ENCODE data around the gene DDX49. TPM values are rescaled to one million over a fixed set of nuclear protein-coding genes. Genes with fewer than 3 reads are reported as not detected.
"Not testable (repeated sequence)": the region's sequence is repeated elsewhere in the genome, so short reads cannot be mapped to it uniquely, and the experiment has no call there.

Gene DDX49
- total RNA-seq, 2 donors from 2014 or later, result 31.1 to 57.8 TPM

DNA sequence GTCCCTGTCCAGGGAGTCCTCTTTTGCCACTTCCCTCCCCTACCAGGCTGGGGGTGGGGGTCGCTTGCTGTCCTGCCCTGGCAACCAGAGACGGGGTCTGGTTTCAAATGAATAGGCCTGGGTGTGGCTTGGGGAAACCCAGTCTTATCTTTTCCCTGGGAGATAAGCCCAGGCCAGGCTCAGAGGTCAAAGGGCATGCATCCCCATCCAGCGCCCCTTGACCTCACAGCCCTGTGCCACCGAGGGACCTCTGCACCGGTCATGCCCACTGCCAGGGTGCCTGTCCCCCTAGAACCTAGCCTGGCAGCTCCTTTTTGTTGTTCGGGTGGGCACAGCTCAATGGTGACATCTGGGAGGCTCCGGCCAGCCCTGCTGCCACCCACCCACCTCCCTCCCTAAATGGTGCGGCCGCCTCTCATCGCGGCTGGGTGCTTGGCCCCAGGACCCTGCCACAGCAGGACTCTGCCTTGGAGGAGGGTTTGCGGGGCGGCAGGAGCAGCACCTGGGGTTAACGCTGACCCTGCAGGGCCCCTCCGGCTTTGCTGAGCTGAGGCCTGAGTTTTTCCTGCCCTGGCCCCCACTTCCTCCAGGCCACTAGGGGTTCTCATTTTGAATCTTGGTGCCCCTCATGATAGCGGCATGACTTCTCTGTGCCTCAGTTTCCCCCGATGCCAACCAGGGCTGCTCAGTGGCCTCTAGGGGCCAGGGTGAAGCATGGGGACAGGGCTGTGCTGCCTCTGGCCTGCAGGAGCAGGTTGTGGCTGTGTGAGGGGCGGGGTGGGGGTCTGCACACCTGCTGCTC lies 20.7 kb upstream of the DDX49 start:
- Histone ChIP-seq H3K27ac (no peak overlapping the region), H3K4me3 (no peak overlapping the region), H3K27me3 (peaks cover 27% of the 10 kb centered on the region), H3K9me3 (no peaks in the 10 kb centered on the region), H3K4me1 (peaks cover 5% of the 10 kb centered on the region), H3K36me3 (no peaks in the 10 kb centered on the region), H3K9ac (ENCODE audit: low read depth in 2 of 2, low read length in 2 of 2) (no peak overlapping the region)
- intact Hi-C loops (cut with DNase I), result no loop called here
- TF ChIP-seq, protein P1, sequence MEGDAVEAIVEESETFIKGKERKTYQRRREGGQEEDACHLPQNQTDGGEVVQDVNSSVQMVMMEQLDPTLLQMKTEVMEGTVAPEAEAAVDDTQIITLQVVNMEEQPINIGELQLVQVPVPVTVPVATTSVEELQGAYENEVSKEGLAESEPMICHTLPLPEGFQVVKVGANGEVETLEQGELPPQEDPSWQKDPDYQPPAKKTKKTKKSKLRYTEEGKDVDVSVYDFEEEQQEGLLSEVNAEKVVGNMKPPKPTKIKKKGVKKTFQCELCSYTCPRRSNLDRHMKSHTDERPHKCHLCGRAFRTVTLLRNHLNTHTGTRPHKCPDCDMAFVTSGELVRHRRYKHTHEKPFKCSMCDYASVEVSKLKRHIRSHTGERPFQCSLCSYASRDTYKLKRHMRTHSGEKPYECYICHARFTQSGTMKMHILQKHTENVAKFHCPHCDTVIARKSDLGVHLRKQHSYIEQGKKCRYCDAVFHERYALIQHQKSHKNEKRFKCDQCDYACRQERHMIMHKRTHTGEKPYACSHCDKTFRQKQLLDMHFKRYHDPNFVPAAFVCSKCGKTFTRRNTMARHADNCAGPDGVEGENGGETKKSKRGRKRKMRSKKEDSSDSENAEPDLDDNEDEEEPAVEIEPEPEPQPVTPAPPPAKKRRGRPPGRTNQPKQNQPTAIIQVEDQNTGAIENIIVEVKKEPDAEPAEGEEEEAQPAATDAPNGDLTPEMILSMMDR (IDR thresholded peaks at IDR 0.05), result no peak
- DNase-seq, result no peak

DNA sequence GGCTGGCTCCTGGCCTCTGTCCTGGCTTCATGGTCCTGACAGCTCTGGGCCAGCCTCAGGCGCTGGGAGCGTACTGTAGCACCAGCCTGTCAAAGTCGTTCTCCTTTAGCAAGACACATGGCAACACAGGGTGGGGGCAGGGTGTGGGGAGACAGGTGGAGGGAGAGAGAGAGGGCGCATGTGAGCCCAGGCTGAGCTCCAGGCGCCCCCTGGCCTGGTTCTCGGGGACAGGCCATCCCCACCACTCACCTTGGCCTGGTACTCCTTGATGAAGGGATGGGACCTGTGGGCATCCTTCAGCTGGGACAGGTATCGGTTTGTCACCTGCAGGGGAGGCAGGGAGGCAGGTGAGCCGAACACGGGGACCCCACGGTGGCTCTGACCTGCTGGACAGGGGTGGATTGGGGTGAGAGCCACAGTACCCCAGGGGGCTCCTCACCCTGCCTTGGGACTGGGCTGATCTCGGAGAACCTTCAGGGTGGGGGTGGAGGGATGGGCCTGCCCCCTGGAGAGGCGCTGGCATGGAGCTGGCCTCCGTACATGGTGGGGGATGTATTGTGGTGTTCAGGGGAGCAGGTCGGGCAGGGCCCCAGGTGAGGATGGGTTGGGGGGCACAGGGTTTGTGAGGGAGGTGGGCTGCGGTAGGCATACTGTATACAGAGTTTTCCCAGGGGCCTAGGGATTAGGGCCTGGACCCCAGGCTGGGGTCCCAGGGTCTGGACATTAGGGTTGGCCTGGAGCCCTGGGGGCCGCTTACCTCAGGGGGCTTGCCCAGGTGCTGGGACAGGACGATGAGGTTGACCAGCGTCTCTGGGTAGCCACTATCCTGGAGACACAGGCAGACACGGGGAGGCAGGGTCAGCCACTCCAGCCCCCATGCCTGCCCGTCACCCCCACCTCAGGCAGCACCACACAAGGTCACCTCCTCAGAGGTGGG lies 19.6 kb upstream of the DDX49 start:
- H3K9me3 ChIP-seq, result no peaks in the 10 kb centered on the region
- DNase-seq, result no peak
- H3K9ac ChIP-seq (ENCODE audit: low read depth in 2 of 2, low read length in 2 of 2), result no peak overlapping the region
- peaks cover 5% of the 10 kb centered on the region for H3K4me1 ChIP-seq
- H3K36me3 ChIP-seq, result no peaks in the 10 kb centered on the region
- intact Hi-C loops (cut with DNase I), result no loop called here
- H3K27me3 ChIP-seq, result peaks cover 17% of the 10 kb centered on the region
- TF ChIP-seq, protein P1 (IDR thresholded peaks at IDR 0.05), result no peak
- no peak overlapping the region for H3K4me3 ChIP-seq
- no peak overlapping the region for H3K27ac ChIP-seq

DNA sequence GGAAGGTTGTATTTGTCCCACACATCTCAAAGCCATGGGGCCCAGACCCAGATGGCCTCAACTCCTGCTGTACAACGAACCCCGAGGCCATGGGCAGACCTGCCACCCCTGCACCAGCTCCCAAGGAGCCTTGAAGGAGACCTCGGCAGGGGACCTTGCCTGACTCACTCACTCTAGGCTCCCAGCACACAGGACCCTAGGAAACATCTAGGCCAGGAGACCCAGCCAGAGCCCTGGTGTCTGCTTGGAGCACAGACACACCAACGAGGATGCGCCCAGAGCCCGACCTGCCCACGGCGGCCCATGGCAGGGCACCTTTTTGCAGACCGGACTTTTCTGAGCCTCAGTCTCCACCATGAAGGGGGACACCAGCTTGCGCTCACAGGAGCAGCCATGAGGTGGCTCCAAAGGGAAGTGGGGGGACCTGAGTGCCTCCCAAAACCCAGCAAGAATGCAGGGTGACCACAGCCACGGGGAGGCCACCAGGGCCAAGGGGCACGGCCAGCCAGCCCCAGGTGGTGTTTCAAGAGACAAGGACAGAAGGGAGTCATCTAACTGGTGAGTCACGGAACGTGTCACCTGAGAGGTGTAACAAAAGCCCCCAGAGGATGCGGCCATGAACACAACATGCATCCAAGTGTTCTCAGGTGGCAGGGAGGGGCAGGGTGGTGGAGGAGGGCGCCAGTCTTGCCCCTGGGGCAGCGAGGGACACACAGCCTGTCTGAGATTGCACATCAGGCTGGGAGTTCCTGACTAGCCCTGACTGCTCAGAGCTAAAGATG lies 18.6 kb upstream of the DDX49 start:
- Histone ChIP-seq H3K36me3 (no peaks in the 10 kb centered on the region), H3K9ac (ENCODE audit: low read depth in 2 of 2, low read length in 2 of 2) (no peak overlapping the region), H3K27me3 (peaks cover 9% of the 10 kb centered on the region), H3K4me3 (no peak overlapping the region), H3K4me1 (no peaks in the 10 kb centered on the region), H3K9me3 (no peaks in the 10 kb centered on the region), H3K27ac (no peak overlapping the region)
- no peak for DNase-seq
- TF ChIP-seq, protein P1 (IDR thresholded peaks at IDR 0.05), result no peak
- intact Hi-C loops (cut with DNase I), result no loop called here

DNA sequence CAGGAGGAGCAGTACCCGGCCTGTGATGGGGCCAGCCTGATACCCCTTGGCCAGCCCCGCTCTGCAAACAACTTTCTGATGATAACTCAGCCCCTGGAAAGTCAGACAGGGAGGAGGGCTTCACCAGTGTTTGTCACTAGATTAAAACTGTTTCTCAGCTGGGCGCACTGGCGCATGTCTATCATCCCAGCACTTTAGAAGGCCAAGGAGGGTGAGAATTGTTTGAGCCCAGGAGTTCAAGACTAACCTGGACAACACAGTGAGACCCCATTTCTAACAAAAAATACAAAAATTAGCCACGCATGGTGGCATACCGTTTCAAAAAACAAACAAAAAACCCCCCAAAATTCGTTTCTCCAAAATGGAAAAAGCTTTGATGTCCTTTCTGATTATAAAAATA lies 18.0 kb upstream of the DDX49 start:
- H3K27ac ChIP-seq, result no peak overlapping the region
- peaks cover 4% of the 10 kb centered on the region for H3K27me3 ChIP-seq
- TF ChIP-seq, protein P1 (IDR thresholded peaks at IDR 0.05), result no peak
- H3K9me3 ChIP-seq, result no peaks in the 10 kb centered on the region
- H3K4me3 ChIP-seq, result no peak overlapping the region
- no peak for DNase-seq
- intact Hi-C loops (cut with DNase I), result no loop called here
- peaks cover 2% of the 10 kb centered on the region for H3K36me3 ChIP-seq
- H3K4me1 ChIP-seq, result no peaks in the 10 kb centered on the region
- H3K9ac ChIP-seq (ENCODE audit: low read depth in 2 of 2, low read length in 2 of 2), result no peak overlapping the region

DNA sequence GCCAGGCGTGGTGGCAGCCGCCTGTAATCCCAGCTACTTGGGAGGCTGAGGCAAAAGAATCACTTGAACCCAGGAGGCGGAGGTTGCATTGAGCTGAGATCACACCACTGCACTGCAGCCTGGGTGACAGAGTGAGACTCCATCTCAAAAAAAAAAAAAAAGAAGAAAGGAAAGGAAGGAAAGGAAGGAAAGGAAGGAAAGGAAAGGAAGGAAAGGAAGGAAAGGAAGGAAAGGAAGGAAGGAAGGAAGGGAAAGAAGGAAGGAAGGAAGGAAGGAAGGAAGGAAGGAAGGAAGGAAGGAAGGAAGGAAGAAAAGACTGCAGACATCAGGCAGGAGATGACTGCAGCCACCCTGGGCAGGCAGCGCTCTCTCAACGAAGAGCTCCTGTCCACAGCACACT lies 17.0 kb upstream of the DDX49 start:
- H3K9ac ChIP-seq (ENCODE audit: low read depth in 2 of 2, low read length in 2 of 2); H3K4me1 ChIP-seq; H3K27me3 ChIP-seq; H3K36me3 ChIP-seq; H3K4me3 ChIP-seq; H3K27ac ChIP-seq; H3K9me3 ChIP-seq; DNase-seq; intact Hi-C loops (cut with DNase I): not testable (repeated sequence)
